Body of pancreas (tissue), 4 donors: ENCODE results near the gene STK11IP. TPM values are rescaled to one million over a fixed set of nuclear protein-coding genes. Genes with fewer than 3 reads are reported as not detected.
A peak's percentile ranks its signal among the peaks of the same experiment; 100 is the strongest.

ENCODE experiments used
- ATAC-seq: fragments of 150-250 bp; one replicate; pipeline ENCODE4 v1.9.1; 2016
- DNase-seq, 4 donors: peaks; one replicate each; pipeline ENCODE4 v3.0.0-alpha.2; 2019
- H3K27ac ChIP-seq, 4 donors: fragments of 200-600 bp; sonication (generic); 1 replicate in 3 of 4; 2 replicates in 1 of 4; pipeline versions ENCODE4 v1.5.1 to v1.6.1; 2016 to 2019; ENCODE audit warnings: mild to moderate bottlenecking in 1 of 4, mixed read lengths in 1 of 4, moderate library complexity in 1 of 4
- H3K27me3 ChIP-seq, 2 donors: fragments of 200-600 bp; sonication (generic); one replicate each; pipeline ENCODE4 v1.6.0; 2016; ENCODE audit warnings: mild to moderate bottlenecking in 1 of 2
- H3K36me3 ChIP-seq, 2 donors: fragments of 200-600 bp; sonication (generic); replicated peaks in 1 of 2; 2 replicates each; pipeline ENCODE4 v1.5.1; 2016; ENCODE audit warnings: low read depth in 2 of 2; ENCODE audit not compliant: insufficient read depth in 1 of 2
- H3K4me1 ChIP-seq: fragments of 200-600 bp; sonication (generic); one replicate; pipeline ENCODE4 v1.6.0; 2016
- H3K4me3 ChIP-seq, 2 donors: fragments of 200-600 bp; sonication (generic); 1 replicate in 1 of 2; 2 replicates in 1 of 2; pipeline ENCODE4 v1.5.1; 2016 to 2019
- H3K9me3 ChIP-seq, 3 donors: fragments of 200-600 bp; sonication (generic); 1 replicate in 2 of 3; 2 replicates in 1 of 3; pipeline ENCODE4 v1.5.1; 2016
- POLR2A ChIP-seq, 3 donors: fragments of 450-650 bp; IDR thresholded peaks; one replicate each; pipeline ENCODE4 v1.6.1; 2016; ENCODE audit warnings: antibody characterized with exemption in 3 of 3, mild to moderate bottlenecking in 2 of 3
- WGBS, 2 donors: methylation state at CpG; one replicate each; pipeline ENCODE4 v1.1.5; 2017; 5-methylcytosine and 5-hydroxymethylcytosine counted together
- intact Hi-C: fragments of 100-400 bp; cut with DNase I; formaldehyde crosslinking; loops from one replicate; pipeline ENCODE4 v1.15.1; 2023
- total RNA-seq, 2 donors: library from RNA; depleted of rRNA; stranded (reverse); fragments of >200 nt; gene quantifications; one replicate each; pipeline ENCODE4 v1.1.0, GENCODE V29; 2016
- TF ChIP-seq, protein P1 (sequence below), 7 experiments: fragments of 450-650 bp in 4 of 7; fragments of 200-600 bp in 3 of 7; sonication (generic) in 3 of 7; IDR thresholded peaks; one replicate each; pipeline ENCODE4 v1.5.1; 2016 to 2019; ENCODE audit warnings: antibody characterized with exemption in 7 of 7

STK11IP gene
- total RNA-seq, 2 donors from 2014 or later, result 9.6 to 18.1 TPM

DNA sequence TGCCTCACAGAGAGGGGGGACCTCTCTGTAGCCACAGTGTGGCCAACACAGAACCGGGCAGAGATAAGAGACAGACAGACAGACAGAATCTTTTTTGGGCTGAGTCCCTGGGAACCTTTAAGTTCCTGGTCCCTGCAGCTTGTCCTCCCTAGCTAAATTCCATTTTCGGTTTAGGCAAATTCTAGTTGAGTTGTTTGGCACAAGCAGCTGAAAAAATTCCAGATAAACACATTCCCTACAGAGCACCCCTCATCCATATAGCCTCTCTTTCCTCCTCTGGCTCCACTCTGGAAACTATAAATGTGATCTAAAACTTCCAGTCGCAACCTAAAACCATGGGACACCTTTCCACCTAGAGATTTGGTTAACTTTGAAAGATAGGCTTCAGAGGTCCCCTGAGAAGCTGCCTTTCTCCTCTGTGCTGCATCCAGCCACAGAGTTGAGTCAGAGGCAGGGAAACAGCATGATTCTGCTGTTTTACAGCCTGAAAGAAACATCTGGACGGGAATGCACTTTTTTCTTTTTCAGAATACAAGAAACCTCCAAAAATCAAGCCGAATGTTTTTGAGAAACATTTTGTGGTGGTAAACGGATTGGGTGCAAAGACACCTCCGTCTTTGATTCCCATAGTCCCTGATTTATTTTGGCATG is 60.7 kb downstream of the STK11IP start:
- Histone ChIP-seq H3K4me3 (no peak overlapping the region), H3K4me1 (no peaks in the 10 kb centered on the region), H3K27me3 (no peaks in the 10 kb centered on the region), H3K9me3 (peaks cover 0 to 5% (median 0%) of the 10 kb centered on the region in 3 donors), H3K27ac (no peak overlapping the region), H3K36me3 (no peaks in the 10 kb centered on the region)
- DNase-seq (no peak), ATAC-seq (no peak)
- intact Hi-C loops, result no loop called here
- TF ChIP-seq, protein P1, sequence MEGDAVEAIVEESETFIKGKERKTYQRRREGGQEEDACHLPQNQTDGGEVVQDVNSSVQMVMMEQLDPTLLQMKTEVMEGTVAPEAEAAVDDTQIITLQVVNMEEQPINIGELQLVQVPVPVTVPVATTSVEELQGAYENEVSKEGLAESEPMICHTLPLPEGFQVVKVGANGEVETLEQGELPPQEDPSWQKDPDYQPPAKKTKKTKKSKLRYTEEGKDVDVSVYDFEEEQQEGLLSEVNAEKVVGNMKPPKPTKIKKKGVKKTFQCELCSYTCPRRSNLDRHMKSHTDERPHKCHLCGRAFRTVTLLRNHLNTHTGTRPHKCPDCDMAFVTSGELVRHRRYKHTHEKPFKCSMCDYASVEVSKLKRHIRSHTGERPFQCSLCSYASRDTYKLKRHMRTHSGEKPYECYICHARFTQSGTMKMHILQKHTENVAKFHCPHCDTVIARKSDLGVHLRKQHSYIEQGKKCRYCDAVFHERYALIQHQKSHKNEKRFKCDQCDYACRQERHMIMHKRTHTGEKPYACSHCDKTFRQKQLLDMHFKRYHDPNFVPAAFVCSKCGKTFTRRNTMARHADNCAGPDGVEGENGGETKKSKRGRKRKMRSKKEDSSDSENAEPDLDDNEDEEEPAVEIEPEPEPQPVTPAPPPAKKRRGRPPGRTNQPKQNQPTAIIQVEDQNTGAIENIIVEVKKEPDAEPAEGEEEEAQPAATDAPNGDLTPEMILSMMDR (IDR thresholded peaks at IDR 0.05), result no peak
- no peak for TF ChIP-seq POLR2A (IDR thresholded peaks at IDR 0.05)
- WGBS, 2 donors, result 43 to 54% methylated on average over 7 of the region's 7 CpGs

DNA sequence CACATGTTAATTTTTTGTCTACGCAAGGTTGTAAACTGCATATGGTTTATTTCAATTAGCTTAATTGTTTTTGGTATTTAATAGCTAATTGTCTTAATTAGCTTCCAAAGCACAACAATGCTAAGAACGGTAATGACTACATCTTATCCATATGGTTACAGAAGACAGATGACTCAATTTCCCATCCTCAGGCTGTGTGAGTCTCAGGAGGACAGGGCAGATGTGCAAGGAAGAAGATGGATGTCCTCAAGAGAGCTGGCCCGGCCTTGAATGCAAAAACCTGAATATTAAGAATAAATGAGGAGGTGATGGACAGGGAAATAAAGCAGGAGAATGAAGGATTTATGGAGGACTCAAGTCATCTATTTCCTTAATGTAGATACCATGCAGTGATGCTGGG is 61.2 kb downstream of the STK11IP start:
- no peaks in the 10 kb centered on the region for H3K27me3 ChIP-seq
- H3K4me3 ChIP-seq, result no peak overlapping the region
- ATAC-seq (no peak), DNase-seq (no peak)
- H3K4me1 ChIP-seq, result no peaks in the 10 kb centered on the region
- H3K36me3 ChIP-seq, result no peaks in the 10 kb centered on the region
- TF ChIP-seq, protein P1 (IDR thresholded peaks at IDR 0.05), result no peak
- TF ChIP-seq POLR2A (IDR thresholded peaks at IDR 0.05), result no peak
- intact Hi-C loops, result no loop called here
- peaks cover 0 to 5% (median 0%) of the 10 kb centered on the region in 3 donors for H3K9me3 ChIP-seq
- no peak overlapping the region for H3K27ac ChIP-seq
- 73 to 76% methylated on average over 3 of the region's 3 CpGs for WGBS, 2 donors

DNA sequence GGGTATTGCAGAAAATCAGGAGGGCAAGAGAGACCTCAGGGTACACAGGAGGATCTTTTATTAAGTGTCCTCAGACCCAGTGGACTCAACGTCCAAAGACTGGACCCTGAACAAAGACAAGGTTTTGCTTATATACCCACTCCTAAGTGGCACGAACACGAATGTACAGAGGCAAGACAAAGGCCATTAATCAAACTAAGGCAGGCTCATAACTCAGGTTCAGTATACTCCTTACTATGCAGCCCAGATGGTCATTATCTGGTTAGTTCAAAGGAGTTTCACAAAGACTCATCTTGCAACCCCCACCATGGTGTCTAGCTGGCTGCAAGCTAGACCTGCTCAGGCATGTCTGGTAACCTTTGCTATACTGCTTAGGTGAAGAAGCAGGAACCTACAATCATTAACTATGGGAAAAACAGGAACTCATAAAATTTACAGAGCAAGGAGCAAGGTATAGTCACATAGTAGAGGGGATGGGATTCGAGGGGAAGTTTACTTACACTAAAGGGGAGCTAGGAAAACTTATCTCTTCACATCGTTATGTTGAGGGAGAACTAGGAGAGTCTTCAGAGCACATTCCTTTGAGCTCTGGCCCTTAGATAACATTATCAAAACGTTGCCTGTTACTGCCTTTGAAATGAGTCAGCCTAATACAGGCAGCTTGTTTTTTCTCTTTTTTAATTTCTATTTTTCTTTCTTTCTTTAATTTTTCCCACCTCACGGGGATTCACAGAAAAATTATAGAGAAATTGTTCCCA is 63.7 kb downstream of the STK11IP start:
- DNase-seq (no peak), ATAC-seq (no peak)
- peaks cover 0 to 5% (median 0%) of the 10 kb centered on the region in 3 donors for H3K9me3 ChIP-seq
- no peak overlapping the region for H3K4me3 ChIP-seq
- intact Hi-C loops, result no loop called here
- WGBS, 2 donors, result 31 to 39% methylated on average over 7 of the region's 7 CpGs
- no peaks in the 10 kb centered on the region for H3K36me3 ChIP-seq
- TF ChIP-seq, protein P1 (IDR thresholded peaks at IDR 0.05), result no peak
- no peak for TF ChIP-seq POLR2A (IDR thresholded peaks at IDR 0.05)
- H3K27me3 ChIP-seq, result no peaks in the 10 kb centered on the region
- H3K4me1 ChIP-seq, result no peaks in the 10 kb centered on the region
- no peak overlapping the region for H3K27ac ChIP-seq

DNA sequence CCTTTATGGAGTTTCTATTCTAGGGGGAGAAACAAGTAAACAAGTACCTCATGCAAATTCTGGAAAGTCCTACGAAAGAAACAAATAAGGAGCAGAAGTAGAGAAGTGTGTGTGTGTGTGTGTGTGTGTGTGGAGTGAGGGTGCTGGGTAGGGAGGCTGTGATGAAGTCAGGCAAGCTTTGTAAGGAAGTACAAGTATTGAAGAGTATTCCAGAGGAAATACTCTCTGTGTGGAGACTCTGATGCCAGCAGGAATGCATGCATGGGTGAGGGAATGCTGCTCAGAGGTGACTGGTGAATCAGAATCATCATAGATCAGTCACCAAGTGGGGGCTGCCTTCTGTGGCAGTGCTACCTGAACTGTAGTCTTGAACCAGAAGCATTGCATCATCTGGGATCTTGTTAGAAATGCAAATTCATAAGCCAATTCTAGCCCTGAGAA is 64.3 kb downstream of the STK11IP start:
- WGBS, 2 donors, result 58 to 78% methylated on average over 1 of the region's 1 CpG
- no peak for TF ChIP-seq POLR2A (IDR thresholded peaks at IDR 0.05)
- TF ChIP-seq, protein P1 (IDR thresholded peaks at IDR 0.05), result no peak
- no peaks in the 10 kb centered on the region for H3K36me3 ChIP-seq
- H3K27me3 ChIP-seq, result no peaks in the 10 kb centered on the region
- DNase-seq (no peak), ATAC-seq (no peak)
- H3K4me1 ChIP-seq, result no peaks in the 10 kb centered on the region
- H3K9me3 ChIP-seq, result peaks cover 0 to 5% (median 0%) of the 10 kb centered on the region in 3 donors
- intact Hi-C loops, result no loop called here
- H3K4me3 ChIP-seq, result no peak overlapping the region
- peak overlapping the region in 1 of 4 donors; percentile 11 for H3K27ac ChIP-seq
